Common myeloid progenitor, CD34-positive (primary cell): Measurements from ENCODE around the gene CCDC102A.

ENCODE experiments used
- CTCF ChIA-PET: fragments of 350-600 bp; sonication (Branson Sonifier 250); formaldehyde crosslinking; loops from one replicate; lab custom pipeline; 2021; ENCODE audit warnings: antibody characterized with exemption; lab: Charles Lee
- POLR2A ChIA-PET: fragments of 350-600 bp; sonication (Branson Sonifier 250); formaldehyde crosslinking; loops from one replicate; lab custom pipeline; 2021; ENCODE audit warnings: antibody characterized with exemption; lab: Charles Lee
- DNase-seq, 3 donors: peaks; one replicate each; pipeline versions ENCODE4 v3.0.0 to v3.0.0-alpha.2; 2013
- H3K27ac ChIP-seq, 2 experiments: 1 replicate in 1 of 2; 2 replicates in 1 of 2; pipeline ENCODE4 v1.7.0; 2013; ENCODE audit warnings: inconsistent platforms in 2 of 2, low read length in 2 of 2, mild to moderate bottlenecking in 2 of 2, low read depth in 1 of 2, moderate library complexity in 1 of 2; ENCODE audit not compliant: severe bottlenecking in 2 of 2, insufficient read depth in 1 of 2, poor library complexity in 1 of 2
- H3K27me3 ChIP-seq, 5 experiments: replicated peaks in 2 of 5; 1 replicate in 3 of 5; 2 replicates in 2 of 5; pipeline versions ENCODE4 v1.6.1 to v1.7.0; 2013; ENCODE audit warnings: low read length in 4 of 5, mild to moderate bottlenecking in 2 of 5, moderate library complexity in 2 of 5, inconsistent platforms in 1 of 5; ENCODE audit not compliant: insufficient read depth in 5 of 5, control insufficient read depth in 4 of 5
- H3K36me3 ChIP-seq, 4 experiments: 1 replicate in 2 of 4; 2 replicates in 2 of 4; pipeline versions ENCODE4 v1.6.1 to v1.7.0; 2013; ENCODE audit warnings: low read length in 3 of 4, control low read depth in 1 of 4, mild to moderate bottlenecking in 1 of 4; ENCODE audit not compliant: control insufficient read depth in 4 of 4, insufficient read depth in 4 of 4
- H3K4me1 ChIP-seq, 4 experiments: 1 replicate in 3 of 4; 2 replicates in 1 of 4; pipeline versions ENCODE4 v1.6.1 to v1.7.1; 2013; ENCODE audit warnings: low read length in 3 of 4, mild to moderate bottlenecking in 3 of 4, control low read depth in 1 of 4, inconsistent platforms in 1 of 4, moderate library complexity in 1 of 4; ENCODE audit not compliant: control insufficient read depth in 4 of 4, insufficient read depth in 4 of 4; ENCODE audit errors: control extremely low read depth in 1 of 4
- H3K4me3 ChIP-seq, 7 experiments: 1 replicate in 4 of 7; 2 replicates in 3 of 7; pipeline versions ENCODE4 v1.5.1 to v1.7.0; 2013; ENCODE audit warnings: mild to moderate bottlenecking in 7 of 7, low read length in 6 of 7, moderate library complexity in 6 of 7, inconsistent platforms in 2 of 7, low read depth in 2 of 7, control low read depth in 1 of 7; ENCODE audit not compliant: insufficient read depth in 4 of 7, control insufficient read depth in 1 of 7; ENCODE audit errors: extremely low read depth in 1 of 7
- H3K9me3 ChIP-seq, 5 experiments: 1 replicate in 4 of 5; 2 replicates in 1 of 5; pipeline versions ENCODE4 v1.6.1 to v1.7.1; 2013; ENCODE audit warnings: low read length in 4 of 5, mild to moderate bottlenecking in 2 of 5, inconsistent platforms in 1 of 5, low read depth in 1 of 5, moderate library complexity in 1 of 5; ENCODE audit not compliant: control insufficient read depth in 4 of 5, insufficient read depth in 2 of 5; ENCODE audit errors: control extremely low read depth in 1 of 5
- WGBS: methylation state at CpG from one replicate; pipeline ENCODE4 v1.1.5; 2013; ENCODE audit not compliant: insufficient coverage; 5-methylcytosine and 5-hydroxymethylcytosine counted together

Gene CCDC102A

DNA sequence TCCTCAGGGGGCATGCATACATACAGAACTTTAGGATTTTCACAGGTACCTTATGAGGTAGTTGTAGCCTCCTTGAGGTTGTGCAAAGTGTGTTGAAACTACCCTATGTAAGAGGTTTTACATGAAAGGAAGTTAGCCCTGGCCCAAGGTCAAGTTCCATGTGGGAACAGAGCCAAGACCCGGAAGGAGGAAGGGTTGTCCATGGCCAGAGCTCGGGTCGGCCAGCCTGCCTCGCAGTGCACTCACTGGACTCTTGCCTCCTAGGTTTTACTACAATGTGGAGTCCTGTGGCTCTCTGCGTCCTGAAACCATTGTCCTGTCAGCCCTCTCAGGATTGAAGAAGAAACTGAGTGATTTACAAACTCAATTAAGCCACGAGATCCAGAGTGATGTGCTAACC, 65.7 kb downstream of the CCDC102A start:
- Histone ChIP-seq H3K4me3 (no peak overlapping the region), H3K27ac (no peak overlapping the region), H3K27me3 (no peaks in the 10 kb centered on the region), H3K36me3 (peaks cover 23 to 77% (median 59%) of the 10 kb centered on the region in 4 experiments), H3K4me1 (peaks cover 0 to 28% (median 28%) of the 10 kb centered on the region in 4 experiments), H3K9me3 (no peaks in the 10 kb centered on the region)
- ChIA-PET CTCF (interaction anchor here (1.0 to 12.0 kb wide), 4 partner anchors 9 to 130 kb away, joined by 3 to 134 read pairs (median 4); partner anchors contain the start of gene POLR2C), POLR2A (no interaction called here)
- 80% methylated on average over 6 of the region's 6 CpGs for WGBS
- DNase-seq, result no peak

- Histone ChIP-seq H3K4me3 (no peak overlapping the region), H3K27me3 (no peaks in the 10 kb centered on the region), H3K4me1 (peaks cover 0 to 22% (median 21%) of the 10 kb centered on the region in 4 experiments), H3K9me3 (no peaks in the 10 kb centered on the region), H3K36me3 (peaks cover 25 to 84% (median 63%) of the 10 kb centered on the region in 4 experiments), H3K27ac (no peak overlapping the region)
- ChIA-PET POLR2A (no interaction called here), CTCF (interaction anchor here (0.6 to 12.0 kb wide), 4 partner anchors 31 to 130 kb away, joined by 3 to 134 read pairs (median 3); no protein-coding TSS in a partner anchor)
- WGBS, result 92% methylated on average over 8 of the region's 9 CpGs
- DNase-seq, result no peak
Measured at GRCh38 chr16:57469917-57470470, 66.4 kb downstream of the CCDC102A start.

GRCh38 chr16:57469046-57469445, 67.3 kb downstream of the CCDC102A start:
- peaks cover 25 to 89% (median 66%) of the 10 kb centered on the region in 4 experiments for H3K36me3 ChIP-seq
- no peaks in the 10 kb centered on the region for H3K9me3 ChIP-seq
- peaks cover 0 to 17% (median 16%) of the 10 kb centered on the region in 4 experiments for H3K4me1 ChIP-seq
- ChIA-PET CTCF (no interaction called here), POLR2A (no interaction called here)
- WGBS, result 89% methylated on average over 11 of the region's 11 CpGs
- DNase-seq, result no peak
- no peak overlapping the region for H3K4me3 ChIP-seq
- no peaks in the 10 kb centered on the region for H3K27me3 ChIP-seq
- no peak overlapping the region for H3K27ac ChIP-seq

DNA sequence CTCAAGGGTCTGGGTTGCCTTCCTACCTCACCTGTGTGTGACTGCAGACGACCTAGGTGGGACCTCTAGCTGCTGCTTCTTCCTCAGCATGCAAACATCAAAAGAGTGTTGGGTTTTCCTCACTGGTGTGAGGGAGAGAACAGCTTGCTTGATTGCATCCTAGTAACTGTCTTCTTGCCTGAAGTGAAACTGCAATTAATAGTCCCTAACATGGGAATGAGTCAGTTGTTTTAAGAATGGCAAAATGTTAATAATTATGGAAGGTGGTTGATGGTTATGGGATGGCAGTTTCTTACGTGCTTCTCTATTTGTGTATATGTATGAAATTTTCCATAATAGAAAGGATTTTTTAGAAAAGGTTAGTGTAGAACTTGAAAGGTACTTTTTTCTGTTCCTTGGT, 68.0 kb downstream of the CCDC102A start:
- ChIA-PET CTCF (no interaction called here), POLR2A (no interaction called here)
- Histone ChIP-seq H3K9me3 (no peaks in the 10 kb centered on the region), H3K4me1 (peaks cover under 1 to 21% (median 19%) of the 10 kb centered on the region in 4 experiments), H3K27ac (no peak overlapping the region), H3K27me3 (no peaks in the 10 kb centered on the region), H3K4me3 (no peak overlapping the region), H3K36me3 (peaks cover 22 to 85% (median 64%) of the 10 kb centered on the region in 4 experiments)
- 100% methylated on average over 1 of the region's 2 CpGs for WGBS
- no peak for DNase-seq

DNA sequence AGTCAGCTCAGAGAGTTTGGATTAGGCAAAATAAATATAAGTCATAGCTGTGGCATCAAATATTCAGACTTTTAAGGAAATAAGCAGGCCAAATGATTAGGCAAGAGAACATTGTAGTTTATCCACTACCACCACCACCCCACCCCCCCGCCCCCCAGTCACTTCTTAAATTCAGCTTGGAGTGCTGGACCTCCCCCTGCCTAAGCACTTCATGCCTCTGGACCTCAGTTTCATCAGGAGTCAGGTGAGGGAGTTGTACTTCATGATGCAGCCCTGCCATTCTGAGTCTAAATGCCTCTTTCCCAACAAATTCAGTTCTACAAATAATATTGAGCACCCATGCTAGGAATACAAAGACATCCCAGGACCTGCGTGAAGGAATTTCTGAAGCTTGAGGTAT, 71.8 kb downstream of the CCDC102A start:
- no CpG with 5 or more reads among the region's 2 CpGs for WGBS
- Histone ChIP-seq H3K4me3 (no peak overlapping the region), H3K4me1 (peaks cover 3 to 11% (median 10%) of the 10 kb centered on the region in 4 experiments), H3K9me3 (no peaks in the 10 kb centered on the region), H3K27me3 (no peaks in the 10 kb centered on the region), H3K36me3 (peaks cover 11 to 71% (median 51%) of the 10 kb centered on the region in 4 experiments), H3K27ac (no peak overlapping the region)
- ChIA-PET POLR2A (interaction anchor here (0.5 kb wide), 1 partner anchor 67 kb away, joined by 4 read pairs; no protein-coding TSS in a partner anchor), CTCF (interaction anchor here (1.1 to 4.6 kb wide), 4 partner anchors 8 to 54 kb away, joined by 3 to 35 read pairs (median 4); no protein-coding TSS in a partner anchor)
- DNase-seq, result no peak

DNA sequence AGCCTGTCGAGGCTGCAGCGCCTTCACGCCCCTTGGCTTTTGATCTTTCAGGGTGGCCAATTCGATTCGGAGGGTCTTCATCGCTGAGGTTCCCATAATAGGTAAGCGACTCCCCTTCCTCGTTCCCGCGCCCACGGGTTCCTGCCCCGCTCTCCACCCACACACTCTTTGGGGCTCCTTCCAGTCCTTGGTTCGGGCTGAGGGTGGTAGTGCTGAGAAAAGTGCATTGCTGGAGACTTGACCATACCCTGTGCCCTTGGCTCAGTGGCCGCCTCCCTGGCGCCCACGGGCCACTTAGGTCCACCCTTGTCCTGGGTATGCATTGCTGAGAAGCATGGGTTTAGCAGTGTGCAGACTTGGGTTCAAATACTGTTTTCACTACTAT, 73.4 kb downstream of the CCDC102A start:
- WGBS, result 1% methylated on average over 13 of the region's 16 CpGs
- Histone ChIP-seq H3K4me3 (peak overlapping the region; percentile 48 to 94 (median 83)), H3K27me3 (no peaks in the 10 kb centered on the region), H3K9me3 (no peaks in the 10 kb centered on the region), H3K4me1 (peaks cover 3 to 11% (median 10%) of the 10 kb centered on the region in 4 experiments), H3K36me3 (peaks cover 12 to 71% (median 50%) of the 10 kb centered on the region in 4 experiments), H3K27ac (peak overlapping the region; percentile 35 to 81)
- ChIA-PET POLR2A (interaction anchor here (1.0 to 1.4 kb wide), 3 partner anchors 10 to 57 kb away, joined by 3 to 6 read pairs (median 5); partner anchors contain the start of genes CIAPIN1 and COQ9), CTCF (interaction anchor here (1.2 to 7.4 kb wide), 11 partner anchors 8 to 60 kb away, joined by 3 to 41 read pairs (median 7); partner anchors contain the start of genes CIAPIN1 and COQ9)
- DNase-seq, result no peak
